AG04450 (cell line): ENCODE results near the gene ACOT11. TPM values are rescaled to one million over a fixed set of nuclear protein-coding genes. Genes with fewer than 3 reads are reported as not detected.

Experiments used
- CTCF ChIA-PET: fragments of 300-600, 350-600 bp; formaldehyde crosslinking; extraction: SDS; loops from one replicate; lab custom pipeline; 2022; ENCODE audit warnings: antibody characterized with exemption, inconsistent platforms; lab: Charles Lee
- POLR2A ChIA-PET: fragments of 350-600 bp; formaldehyde crosslinking; extraction: SDS; loops from one replicate; lab custom pipeline; 2021; ENCODE audit warnings: antibody characterized with exemption, inconsistent platforms; lab: Yijun Ruan, JAX
- DNase-seq: peaks from one replicate; pipeline ENCODE4 v3.0.0-alpha.2; 2011; ENCODE audit warnings: low read depth, low spot score
- H3K27ac ChIP-seq: one replicate; pipeline ENCODE4 v1.5.1; 2012; ENCODE audit warnings: low read depth, low read length, control low read depth
- H3K27me3 ChIP-seq: one replicate; pipeline ENCODE4 v1.6.0; 2012; ENCODE audit warnings: low read length; ENCODE audit not compliant: control insufficient read depth, insufficient read depth
- H3K4me3 ChIP-seq: 2 replicates; pipeline ENCODE4 v1.5.1; 2011; ENCODE audit warnings: mild to moderate bottlenecking, low read depth, low read length, control low read depth
- H3K9me3 ChIP-seq: 2 replicates; pipeline ENCODE4 v1.5.1; 2012; ENCODE audit warnings: low read length; ENCODE audit not compliant: control insufficient read depth, insufficient read depth
- polyA plus RNA-seq: library from polyadenylated mRNA; depleted of rRNA; stranded (reverse); fragments of >200 nt; gene quantifications from 2 replicates; pipeline ENCODE4 v1.2.3, GENCODE V29; 2011; rRNA removed
- small RNA-seq: library from RNA; depleted of rRNA; stranded (forward); fragments of <200 nt; gene quantifications from one replicate; pipeline ENCODE3, GENCODE V24; 2012; ENCODE audit warnings: low read depth; ENCODE audit not compliant: insufficient read length
- TF ChIP-seq, protein P1 (sequence below): IDR thresholded peaks from 2 replicates; pipeline ENCODE4 v1.5.1; 2011; ENCODE audit warnings: low read depth, low read length, control low read depth, inconsistent platforms

ACOT11 gene
- polyA plus RNA-seq, 1 experiment = 0.68 TPM

DNA sequence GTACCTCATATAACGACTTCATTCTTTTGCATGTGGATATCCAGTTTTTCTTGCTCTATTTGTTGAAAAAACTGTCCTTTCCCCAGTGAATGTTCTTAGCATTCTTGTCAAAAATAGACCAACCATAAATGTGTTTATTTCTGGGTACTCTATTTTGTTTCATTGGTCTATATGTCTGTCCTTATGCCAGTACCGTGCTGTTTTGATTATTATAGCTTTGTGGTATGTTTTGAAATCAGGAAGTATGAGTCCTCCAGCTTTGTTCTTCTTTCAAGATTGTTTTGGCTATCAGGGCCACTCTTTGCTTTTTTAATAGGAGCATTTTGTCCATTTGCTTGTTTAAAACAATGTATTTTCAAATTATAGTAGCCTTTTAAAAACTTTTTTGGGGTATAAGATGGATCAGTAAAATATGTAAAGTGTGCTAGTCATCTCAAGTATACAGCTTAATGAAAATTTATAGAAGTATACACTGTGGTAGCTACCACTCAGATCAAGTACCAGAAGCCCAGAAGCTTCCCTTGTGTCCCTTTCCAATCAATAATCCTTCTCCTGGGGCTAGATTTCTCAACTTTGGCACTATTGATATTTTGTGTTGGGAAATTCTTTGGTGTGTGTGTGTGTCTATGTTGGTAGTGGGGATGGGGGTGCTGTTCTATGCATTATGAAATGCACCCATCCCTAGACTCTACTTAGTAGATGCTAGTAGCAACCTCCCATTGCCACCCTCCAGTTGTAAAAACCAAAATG, 110.3 kb downstream of the ACOT11 start:
- DNase-seq = no peak
- TF ChIP-seq, protein P1, sequence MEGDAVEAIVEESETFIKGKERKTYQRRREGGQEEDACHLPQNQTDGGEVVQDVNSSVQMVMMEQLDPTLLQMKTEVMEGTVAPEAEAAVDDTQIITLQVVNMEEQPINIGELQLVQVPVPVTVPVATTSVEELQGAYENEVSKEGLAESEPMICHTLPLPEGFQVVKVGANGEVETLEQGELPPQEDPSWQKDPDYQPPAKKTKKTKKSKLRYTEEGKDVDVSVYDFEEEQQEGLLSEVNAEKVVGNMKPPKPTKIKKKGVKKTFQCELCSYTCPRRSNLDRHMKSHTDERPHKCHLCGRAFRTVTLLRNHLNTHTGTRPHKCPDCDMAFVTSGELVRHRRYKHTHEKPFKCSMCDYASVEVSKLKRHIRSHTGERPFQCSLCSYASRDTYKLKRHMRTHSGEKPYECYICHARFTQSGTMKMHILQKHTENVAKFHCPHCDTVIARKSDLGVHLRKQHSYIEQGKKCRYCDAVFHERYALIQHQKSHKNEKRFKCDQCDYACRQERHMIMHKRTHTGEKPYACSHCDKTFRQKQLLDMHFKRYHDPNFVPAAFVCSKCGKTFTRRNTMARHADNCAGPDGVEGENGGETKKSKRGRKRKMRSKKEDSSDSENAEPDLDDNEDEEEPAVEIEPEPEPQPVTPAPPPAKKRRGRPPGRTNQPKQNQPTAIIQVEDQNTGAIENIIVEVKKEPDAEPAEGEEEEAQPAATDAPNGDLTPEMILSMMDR = no peak
- POLR2A ChIA-PET = no interaction called here
- CTCF ChIA-PET = interaction anchor here (0.5 kb wide), 1 partner anchor 169 kb away, joined by 3 read pairs; no protein-coding TSS in a partner anchor
- H3K27ac ChIP-seq = no peak overlapping the region
- no peaks in the 10 kb centered on the region; the same call in 1 of the 2 replicates for H3K9me3 ChIP-seq
- H3K27me3 ChIP-seq = no peaks in the 10 kb centered on the region
- H3K4me3 ChIP-seq = no peak overlapping the region

Small RNA genes lying within 50 kb of the gene (small RNA-seq; reads per million reads assigned to genes)
- gene AC099796.2 = not detected

Other genes with a start within 250 kb of the ACOT11 start
- 33.8 and 34.3 TPM in 2 replicates for gene SSBP3, start 141.8 kb upstream of the ACOT11 start, polyA plus RNA-seq
- gene FAM151A, start 75.3 kb downstream of the ACOT11 start, polyA plus RNA-seq = not detected in 2 replicates
- 0.05 TPM in 1 of 2 replicates, not detected in the other for gene MROH7, start 93.6 kb downstream of the ACOT11 start, polyA plus RNA-seq
- 22.5 and 22.7 TPM in 2 replicates for gene TTC4, start 167.6 kb downstream of the ACOT11 start, polyA plus RNA-seq
- 4.2 and 4.7 TPM in 2 replicates for gene PARS2, start 216.3 kb downstream of the ACOT11 start, polyA plus RNA-seq